Measurements from ENCODE around the gene UGGT1.
A peak's percentile ranks its signal among the peaks of the same experiment; 100 is the strongest.

UGGT1 gene

GRCh38 chr2:128214866-128215460 is 124.0 kb downstream of the UGGT1 start:
- no peak for DNase-seq

GRCh38 chr2:128215897-128216642 is 125.1 kb downstream of the UGGT1 start:
- DNase-seq, result no peak

GRCh38 chr2:128217671-128218070 is 126.7 kb downstream of the UGGT1 start:
- no peak for DNase-seq

GRCh38 chr2:128219891-128220290 is 128.9 kb downstream of the UGGT1 start:
- peak in 1 of 58 donors; percentile 16 for DNase-seq

- no peak for DNase-seq
Measured at GRCh38 chr2:128227862-128228261, 136.9 kb downstream of the UGGT1 start.

- DNase-seq, result no peak
Measured at GRCh38 chr2:128228894-128229293, 137.9 kb downstream of the UGGT1 start.

- peak in 57 of 58 donors; percentile 34 to 91 (median 77) for DNase-seq
Measured at GRCh38 chr2:128232965-128233789, 142.2 kb downstream of the UGGT1 start.

GRCh38 chr2:128233790-128234395 is 142.9 kb downstream of the UGGT1 start:
- no peak for DNase-seq

GRCh38 chr2:128234613-128235012 is 143.6 kb downstream of the UGGT1 start:
- DNase-seq, result no peak

- DNase-seq, result no peak
Measured at GRCh38 chr2:128235581-128235980, 144.6 kb downstream of the UGGT1 start.

- peak in 2 of 58 donors; percentile 22 to 43 for DNase-seq
Measured at GRCh38 chr2:128236491-128237035, 145.6 kb downstream of the UGGT1 start.

GRCh38 chr2:128237081-128237534 is 146.1 kb downstream of the UGGT1 start:
- no peak for DNase-seq

- DNase-seq, result peak in 22 of 58 donors; percentile 15 to 74 (median 44)
Measured at GRCh38 chr2:128237911-128238697, 147.1 kb downstream of the UGGT1 start.

GRCh38 chr2:128241896-128242295 is 150.9 kb downstream of the UGGT1 start:
- DNase-seq, result no peak

All from anterior cingulate cortex (tissue), 58 donors.